Measurements from ENCODE around the gene CCL22.

CCL22 gene

GRCh38 chr16:57389087-57389468 is 30.5 kb downstream of the CCL22 start:
- no peak for DNase-seq (ENCODE audit: low read depth)
- no peak overlapping the region for H3K4me3 ChIP-seq (ENCODE audit: low read length)
- no peak for TF ChIP-seq CTCF (conservative IDR thresholded peaks at IDR 0.05; ENCODE audit: low read length)

GRCh38 chr16:57390636-57391295 is 32.2 kb downstream of the CCL22 start:
- H3K4me3 ChIP-seq (ENCODE audit: low read length) = no peak overlapping the region
- no peak for TF ChIP-seq CTCF (conservative IDR thresholded peaks at IDR 0.05; ENCODE audit: low read length)
- no peak for DNase-seq (ENCODE audit: low read depth)

GRCh38 chr16:57391300-57391699 is 32.7 kb downstream of the CCL22 start:
- H3K4me3 ChIP-seq (ENCODE audit: low read length) = no peak overlapping the region
- no peak for TF ChIP-seq CTCF (conservative IDR thresholded peaks at IDR 0.05; ENCODE audit: low read length)

DNA sequence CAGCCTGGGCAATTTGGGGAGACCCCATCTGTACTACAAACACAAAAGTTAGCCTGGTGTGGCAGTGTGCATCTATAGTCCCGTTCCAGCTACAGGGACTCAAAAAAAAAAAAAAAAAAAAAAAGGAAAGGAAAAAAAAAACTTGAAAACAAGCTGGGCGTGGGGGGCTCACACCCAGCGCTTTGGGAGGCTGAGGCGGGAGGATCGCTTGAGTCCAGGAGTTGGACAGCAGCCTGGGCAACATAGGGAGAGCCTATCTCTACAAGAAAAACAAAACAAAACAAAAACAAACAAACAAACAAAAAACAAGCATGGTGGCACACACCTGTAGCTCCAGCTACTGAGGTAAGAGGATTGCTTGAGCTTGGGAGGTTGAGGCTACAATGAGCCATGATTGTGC is 33.1 kb downstream of the CCL22 start:
- H3K4me3 ChIP-seq (ENCODE audit: low read length) = no peak overlapping the region
- no peak for DNase-seq (ENCODE audit: low read depth)
- TF ChIP-seq CTCF (conservative IDR thresholded peaks at IDR 0.05; ENCODE audit: low read length) = no peak

More at GRCh38 chr16:57391300-57391699, 32.7 kb downstream of the CCL22 start:
- DNase-seq (ENCODE audit: low read depth) = no peak

DNA sequence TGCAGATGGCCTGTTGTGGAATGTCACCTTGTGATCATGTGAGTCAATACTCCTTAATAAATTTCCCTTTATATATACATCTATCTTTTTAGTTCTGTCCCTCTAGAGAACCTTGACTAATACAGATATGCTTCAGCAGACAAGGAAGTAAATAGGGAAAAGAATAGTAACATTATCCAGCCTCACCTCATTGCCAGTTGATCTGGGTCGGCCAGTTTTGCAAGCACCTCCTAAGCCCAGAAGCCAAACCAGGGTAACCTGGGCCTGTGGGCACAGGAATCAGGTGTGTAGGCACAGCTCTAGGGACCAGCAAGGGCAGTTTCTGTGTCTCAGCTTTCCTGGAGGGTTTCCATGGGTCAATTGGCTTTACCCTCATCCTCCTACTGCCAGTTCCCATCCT is 34.1 kb downstream of the CCL22 start:
- no peak for DNase-seq (ENCODE audit: low read depth)
- H3K4me3 ChIP-seq (ENCODE audit: low read length) = no peak overlapping the region
- TF ChIP-seq CTCF (conservative IDR thresholded peaks at IDR 0.05; ENCODE audit: low read length) = no peak

GRCh38 chr16:57394444-57394843 is 35.9 kb downstream of the CCL22 start:
- H3K4me3 ChIP-seq (ENCODE audit: low read length) = no peak overlapping the region
- no peak for DNase-seq (ENCODE audit: low read depth)
- no peak for TF ChIP-seq CTCF (conservative IDR thresholded peaks at IDR 0.05; ENCODE audit: low read length)

DNA sequence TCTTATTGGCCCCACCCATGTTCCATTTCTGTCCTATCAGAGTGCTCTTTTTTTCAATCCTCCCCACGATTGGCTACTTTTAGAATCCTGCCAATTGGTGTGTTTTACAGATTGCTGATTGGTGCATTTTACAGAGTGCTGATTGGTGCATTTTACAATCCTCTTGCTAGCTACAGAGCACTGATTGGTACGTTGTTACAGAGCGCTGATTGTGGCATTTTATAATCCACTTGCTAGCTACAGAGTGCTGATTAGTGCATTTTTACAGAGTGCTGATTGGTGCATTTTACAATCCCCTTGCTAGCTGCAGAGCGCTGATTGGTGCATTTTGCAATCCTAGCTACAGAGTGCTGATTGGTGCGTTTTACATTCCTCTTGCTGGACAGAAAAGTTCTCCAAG is 36.4 kb downstream of the CCL22 start:
- no peak for TF ChIP-seq CTCF (conservative IDR thresholded peaks at IDR 0.05; ENCODE audit: low read length)
- DNase-seq (ENCODE audit: low read depth) = no peak
- no peak overlapping the region for H3K4me3 ChIP-seq (ENCODE audit: low read length)
